ENCODE measurements around the gene DUSP9. TPM values are rescaled to one million over a fixed set of nuclear protein-coding genes. Genes with fewer than 3 reads are reported as not detected.

The DUSP9 gene
- total RNA-seq, 2 donors from 2014 or later, result not detected

- Histone ChIP-seq H3K4me3 (no peak overlapping the region), H3K36me3 (replicated peaks in 1 of 2; ENCODE audit: insufficient read depth in 1 of 2, low read depth in 2 of 2) (no peaks in the 10 kb centered on the region), H3K9me3 (no peaks in the 10 kb centered on the region), H3K27ac (no peak overlapping the region), H3K27me3 (no peaks in the 10 kb centered on the region), H3K4me1 (peaks cover 8% of the 10 kb centered on the region)
- ATAC-seq (no peak), DNase-seq (no peak)
- TF ChIP-seq CTCF (IDR thresholded peaks at IDR 0.05) (no peak), POLR2A (IDR thresholded peaks at IDR 0.05) (no peak)
- WGBS, 2 donors, result 42 to 52% methylated on average over 5 to 6 of the region's 20 CpGs
- intact Hi-C loops (cut with DNase I), result no loop called here
Observed at GRCh38 chrX:153638436-153639176, 8.4 kb upstream of the DUSP9 start.

GRCh38 chrX:153639177-153640044 lies 7.6 kb upstream of the DUSP9 start:
- intact Hi-C loops (cut with DNase I), result no loop called here
- Histone ChIP-seq H3K27ac (no peak overlapping the region), H3K27me3 (no peaks in the 10 kb centered on the region), H3K9me3 (no peaks in the 10 kb centered on the region), H3K36me3 (replicated peaks in 1 of 2; ENCODE audit: insufficient read depth in 1 of 2, low read depth in 2 of 2) (no peaks in the 10 kb centered on the region), H3K4me3 (no peak overlapping the region), H3K4me1 (peaks cover 12% of the 10 kb centered on the region)
- DNase-seq (no peak), ATAC-seq (no peak)
- TF ChIP-seq POLR2A (IDR thresholded peaks at IDR 0.05) (no peak), CTCF (IDR thresholded peaks at IDR 0.05) (no peak)
- 57 to 82% methylated on average over 6 to 15 of the region's 28 CpGs for WGBS, 2 donors

GRCh38 chrX:153640045-153640686 lies 6.8 kb upstream of the DUSP9 start:
- 73% methylated on average over 10 of the region's 23 CpGs; no CpG with 5 or more reads in 1 of the 2 donors for WGBS, 2 donors
- no peak for TF ChIP-seq CTCF (IDR thresholded peaks at IDR 0.05)
- no peaks in the 10 kb centered on the region for H3K9me3 ChIP-seq
- peaks cover 10% of the 10 kb centered on the region for H3K4me1 ChIP-seq
- H3K27me3 ChIP-seq, result no peaks in the 10 kb centered on the region
- ATAC-seq (no peak), DNase-seq (no peak)
- no peak overlapping the region for H3K4me3 ChIP-seq
- no peak overlapping the region for H3K27ac ChIP-seq
- no peaks in the 10 kb centered on the region for H3K36me3 ChIP-seq (replicated peaks in 1 of 2; ENCODE audit: insufficient read depth in 1 of 2, low read depth in 2 of 2)
- intact Hi-C loops (cut with DNase I), result no loop called here

- DNase-seq, result no peak
- Histone ChIP-seq H3K36me3 (replicated peaks in 1 of 2; ENCODE audit: insufficient read depth in 1 of 2, low read depth in 2 of 2) (no peaks in the 10 kb centered on the region), H3K4me1 (peaks cover 10% of the 10 kb centered on the region), H3K4me3 (no peak overlapping the region), H3K27ac (no peak overlapping the region), H3K27me3 (no peaks in the 10 kb centered on the region), H3K9me3 (no peaks in the 10 kb centered on the region)
- WGBS, 2 donors, result 48 to 66% methylated on average over 3 to 12 of the region's 26 CpGs
- no peak for TF ChIP-seq CTCF (IDR thresholded peaks at IDR 0.05)
- TF ChIP-seq POLR2A (IDR thresholded peaks at IDR 0.05), result no peak
- ATAC-seq, result no peak
- intact Hi-C loops (cut with DNase I), result no loop called here
Observed at GRCh38 chrX:153640736-153641575, 6.0 kb upstream of the DUSP9 start.

Data from body of pancreas (tissue), 4 donors.